NCI-H2227 treated with DMSO at 0.1 percent for 48 hours (cell line): Measurements from ENCODE around the gene KRT86.
"Not testable (repeated sequence)": the region's sequence is repeated elsewhere in the genome, so short reads cannot be mapped to it uniquely, and the experiment has no call there.

Source experiments
- DNase-seq: peaks from one replicate; lab custom pipeline; 2025; lab: John Stamatoyannopoulos, UW

The KRT86 gene

GRCh38 chr12:52336641-52337040 is 62.2 kb downstream of the KRT86 start:
- no peak for DNase-seq

GRCh38 chr12:52337054-52337453 is 62.6 kb downstream of the KRT86 start:
- no peak for DNase-seq

GRCh38 chr12:52338241-52338960 is 64.0 kb downstream of the KRT86 start:
- no peak for DNase-seq

- DNase-seq = no peak
These were observed 66.7 kb downstream of the KRT86 start for GRCh38 chr12:52341066-52341580.

- DNase-seq = no peak
These were observed 68.5 kb downstream of the KRT86 start for GRCh38 chr12:52342781-52343490.

GRCh38 chr12:52343550-52343949 is 69.1 kb downstream of the KRT86 start:
- DNase-seq = no peak

- no peak for DNase-seq
These were observed 69.7 kb downstream of the KRT86 start for GRCh38 chr12:52344111-52344510.

GRCh38 chr12:52345041-52345440 is 70.6 kb downstream of the KRT86 start:
- not testable (repeated sequence) for DNase-seq

GRCh38 chr12:52346593-52346992 is 72.1 kb downstream of the KRT86 start:
- no peak for DNase-seq

- no peak for DNase-seq
These were observed 72.6 kb downstream of the KRT86 start for GRCh38 chr12:52347016-52347415.

GRCh38 chr12:52347551-52348510 is 73.4 kb downstream of the KRT86 start:
- no peak for DNase-seq

GRCh38 chr12:52349196-52349595 is 74.8 kb downstream of the KRT86 start:
- no peak for DNase-seq

GRCh38 chr12:52350021-52350620 is 75.7 kb downstream of the KRT86 start:
- no peak for DNase-seq

GRCh38 chr12:52350786-52351185 is 76.3 kb downstream of the KRT86 start:
- DNase-seq = no peak

- no peak for DNase-seq
These were observed 77.0 kb downstream of the KRT86 start for GRCh38 chr12:52351196-52352059.

- DNase-seq = no peak
These were observed 78.5 kb downstream of the KRT86 start for GRCh38 chr12:52352951-52353350.

GRCh38 chr12:52353766-52354165 is 79.3 kb downstream of the KRT86 start:
- DNase-seq = no peak

GRCh38 chr12:52354200-52354599 is 79.8 kb downstream of the KRT86 start:
- DNase-seq = no peak

- no peak for DNase-seq
These were observed 80.7 kb downstream of the KRT86 start for GRCh38 chr12:52355176-52355575.

- no peak for DNase-seq
These were observed 81.8 kb downstream of the KRT86 start for GRCh38 chr12:52356031-52356761.
